Transverse colon (tissue), 4 donors: ENCODE results near the gene DRC3.

Experiments
- CTCF ChIP-seq, 5 experiments: fragments of 200-600 bp in 3 of 5; fragments of 450-650 bp in 2 of 5; sonication (generic) in 3 of 5; IDR thresholded peaks; 1 replicate in 2 of 5; 2 replicates in 3 of 5; pipeline ENCODE4 v1.5.1; 2016 to 2017; ENCODE audit warnings: antibody characterized with exemption in 5 of 5, inconsistent platforms in 3 of 5, mild to moderate bottlenecking in 2 of 5, moderate library complexity in 1 of 5
- EP300 ChIP-seq: sonication (generic); formaldehyde crosslinking; IDR thresholded peaks from one replicate; pipeline ENCODE4 v1.6.1; 2017; ENCODE audit warnings: antibody characterized with exemption, low read depth
- POLR2AphosphoS5 ChIP-seq, 3 donors: sonication (generic); formaldehyde crosslinking; IDR thresholded peaks; one replicate each; pipeline ENCODE4 v1.6.1; 2016; ENCODE audit warnings: antibody characterized with exemption in 3 of 3

GRCh38 chr17:17990282-17990681 lies 17.6 kb downstream of the DRC3 start:
- TF ChIP-seq CTCF (IDR thresholded peaks at IDR 0.05) (no peak), POLR2AphosphoS5 (IDR thresholded peaks at IDR 0.05) (no peak), EP300 (no peak)
